Suprapubic skin (tissue), 3 donors: ENCODE results near the gene GDPD2.

Experiments
- POLR2A ChIP-seq, 2 donors: fragments of 450-650 bp; IDR thresholded peaks; one replicate each; pipeline ENCODE4 v1.6.1; 2017; ENCODE audit warnings: antibody characterized with exemption in 2 of 2, mild to moderate bottlenecking in 2 of 2, moderate library complexity in 2 of 2
- TF ChIP-seq, protein P1 (sequence below), 2 donors: fragments of 200-600 bp in 1 of 2; fragments of 450-650 bp in 1 of 2; sonication (generic) in 1 of 2; IDR thresholded peaks; one replicate each; pipeline ENCODE4 v1.5.1; 2016 to 2019; ENCODE audit warnings: antibody characterized with exemption in 2 of 2, mild to moderate bottlenecking in 1 of 2, moderate library complexity in 1 of 2

DNA sequence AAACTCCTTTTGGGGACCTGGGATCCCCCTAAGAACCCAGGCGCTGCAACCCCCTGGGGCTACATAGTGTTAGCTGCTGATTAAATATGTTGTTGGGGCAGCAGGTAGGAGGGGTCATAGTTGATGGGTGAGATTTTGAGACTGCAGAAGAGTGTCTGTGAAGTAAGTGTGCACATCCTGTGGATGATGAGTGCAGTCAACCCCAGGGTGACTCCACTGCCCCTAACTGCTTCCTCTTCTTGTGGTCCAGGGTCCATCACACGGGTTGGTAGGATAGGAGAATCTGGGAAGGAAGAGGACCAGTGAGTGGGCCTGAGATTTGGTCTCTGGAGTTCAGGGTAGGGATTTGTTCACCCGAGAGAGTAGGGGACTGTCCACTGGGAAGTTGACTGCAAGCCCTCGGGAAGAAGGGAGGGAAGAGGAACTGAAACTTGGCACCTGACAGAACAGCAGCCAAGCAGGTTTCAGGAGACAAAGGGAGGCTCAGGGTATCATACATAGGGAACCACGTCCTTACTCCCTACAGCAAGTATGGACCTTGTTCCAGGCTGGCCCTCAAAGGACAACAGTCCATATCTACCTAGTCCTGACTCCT is 30.0 kb downstream of the GDPD2 start:
- TF ChIP-seq POLR2A (IDR thresholded peaks at IDR 0.05): no peak
- TF ChIP-seq, protein P1, sequence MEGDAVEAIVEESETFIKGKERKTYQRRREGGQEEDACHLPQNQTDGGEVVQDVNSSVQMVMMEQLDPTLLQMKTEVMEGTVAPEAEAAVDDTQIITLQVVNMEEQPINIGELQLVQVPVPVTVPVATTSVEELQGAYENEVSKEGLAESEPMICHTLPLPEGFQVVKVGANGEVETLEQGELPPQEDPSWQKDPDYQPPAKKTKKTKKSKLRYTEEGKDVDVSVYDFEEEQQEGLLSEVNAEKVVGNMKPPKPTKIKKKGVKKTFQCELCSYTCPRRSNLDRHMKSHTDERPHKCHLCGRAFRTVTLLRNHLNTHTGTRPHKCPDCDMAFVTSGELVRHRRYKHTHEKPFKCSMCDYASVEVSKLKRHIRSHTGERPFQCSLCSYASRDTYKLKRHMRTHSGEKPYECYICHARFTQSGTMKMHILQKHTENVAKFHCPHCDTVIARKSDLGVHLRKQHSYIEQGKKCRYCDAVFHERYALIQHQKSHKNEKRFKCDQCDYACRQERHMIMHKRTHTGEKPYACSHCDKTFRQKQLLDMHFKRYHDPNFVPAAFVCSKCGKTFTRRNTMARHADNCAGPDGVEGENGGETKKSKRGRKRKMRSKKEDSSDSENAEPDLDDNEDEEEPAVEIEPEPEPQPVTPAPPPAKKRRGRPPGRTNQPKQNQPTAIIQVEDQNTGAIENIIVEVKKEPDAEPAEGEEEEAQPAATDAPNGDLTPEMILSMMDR (IDR thresholded peaks at IDR 0.05): no peak
